Embryonic facial prominence (tissue), 1 donor: ENCODE results near the gene EBLN2.

Experiments
- DNase-seq: peaks from one replicate; pipeline ENCODE4 v3.0.0-alpha.2; 2016; ENCODE audit errors: extremely low spot score

The EBLN2 gene

GRCh38 chr3:73107215-73107614, 45.8 kb downstream of the EBLN2 start:
- DNase-seq, result no peak

DNA sequence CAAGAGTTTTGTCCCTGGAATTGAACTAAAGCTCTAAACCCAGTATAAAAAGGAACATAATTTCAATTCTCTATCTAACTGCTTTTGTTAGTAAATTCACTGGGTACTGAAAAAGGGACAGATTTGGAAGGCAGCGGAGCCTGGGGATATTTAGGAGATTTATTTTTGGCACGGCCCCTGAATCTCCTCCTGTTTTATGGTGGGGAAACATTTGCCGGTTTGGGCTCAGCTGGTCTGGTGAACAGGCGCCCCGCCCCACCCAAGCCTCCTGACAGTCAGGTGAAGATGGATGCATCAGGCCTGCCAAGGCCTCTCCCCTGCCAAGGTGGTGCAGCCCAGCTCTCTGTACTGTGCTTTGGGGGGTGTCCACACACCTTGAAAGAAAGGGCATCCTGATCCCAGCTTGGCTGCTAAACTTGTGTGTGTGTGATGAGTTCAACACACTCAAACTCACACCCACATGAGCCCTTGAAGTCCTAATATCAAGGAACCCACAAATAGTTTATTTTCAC, 46.3 kb downstream of the EBLN2 start:
- no peak for DNase-seq

GRCh38 chr3:73108750-73109149, 47.3 kb downstream of the EBLN2 start:
- no peak for DNase-seq

DNA sequence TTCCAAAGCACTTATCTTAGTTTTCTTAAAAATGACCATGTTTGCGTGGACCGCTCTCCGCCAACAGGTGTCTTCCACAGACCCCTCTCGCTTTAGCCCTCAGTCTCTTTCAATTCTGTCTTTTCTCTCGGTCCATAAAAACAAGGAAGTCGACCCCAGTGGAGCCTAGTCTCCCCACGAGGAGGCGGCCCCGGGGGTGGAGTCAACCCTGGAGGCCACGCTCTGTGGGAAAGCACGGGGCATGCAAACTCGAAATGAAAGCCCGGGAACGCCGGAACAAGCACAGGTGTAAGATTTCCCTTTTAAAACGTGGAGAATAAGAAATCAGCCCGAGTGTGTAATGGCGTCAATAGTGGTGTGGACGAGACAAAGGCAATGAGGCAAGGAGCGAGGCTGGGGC, 49.1 kb downstream of the EBLN2 start:
- no peak for DNase-seq
